Caki2 (cell line): Measurements from ENCODE around the gene ARPC4. TPM values are rescaled to one million over a fixed set of nuclear protein-coding genes. Genes with fewer than 3 reads are reported as not detected.

Source experiments
- DNase-seq: peaks from one replicate; pipeline ENCODE4 v3.0.0-alpha.2; 2015; ENCODE audit warnings: low read depth
- in situ Hi-C: cut with HindIII; loops from 2 replicates; pipeline ENCODE4 v1.10.0; 2016; ENCODE audit warnings: low sequenced_read_pairs, low pct_unique_long_range_greater_than_20kb, mixed read lengths
- total RNA-seq: library from RNA; depleted of rRNA; stranded (reverse); fragments of >200 nt; shearing (Covaris generic); gene quantifications from 2 replicates; pipeline ENCODE4 v1.2.3, GENCODE V29; 2014; ENCODE audit warnings: low replicate concordance

ARPC4 gene
- total RNA-seq, 1 experiment from 2014 or later: 238 TPM

DNA sequence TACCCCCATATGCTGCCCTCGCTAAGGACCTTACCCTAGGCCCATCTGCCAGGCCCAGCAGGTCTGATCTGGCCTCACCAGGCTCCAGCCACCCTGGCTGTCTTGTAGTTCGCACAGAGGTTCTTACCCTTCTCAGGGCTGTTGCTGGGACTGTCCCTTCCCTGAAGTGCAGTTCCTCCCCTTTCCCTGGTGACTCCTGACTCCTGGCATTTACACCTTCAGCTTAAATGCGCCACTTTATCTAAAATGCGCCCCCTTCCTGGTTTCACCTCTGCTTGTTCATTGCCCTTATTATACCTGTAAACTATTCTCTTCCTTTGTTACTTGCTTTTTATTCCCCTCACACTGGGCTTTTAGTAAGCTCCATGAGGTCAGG is 16.3 kb downstream of the ARPC4 start:
- no peak for DNase-seq
- in situ Hi-C loops: no loop called here

DNA sequence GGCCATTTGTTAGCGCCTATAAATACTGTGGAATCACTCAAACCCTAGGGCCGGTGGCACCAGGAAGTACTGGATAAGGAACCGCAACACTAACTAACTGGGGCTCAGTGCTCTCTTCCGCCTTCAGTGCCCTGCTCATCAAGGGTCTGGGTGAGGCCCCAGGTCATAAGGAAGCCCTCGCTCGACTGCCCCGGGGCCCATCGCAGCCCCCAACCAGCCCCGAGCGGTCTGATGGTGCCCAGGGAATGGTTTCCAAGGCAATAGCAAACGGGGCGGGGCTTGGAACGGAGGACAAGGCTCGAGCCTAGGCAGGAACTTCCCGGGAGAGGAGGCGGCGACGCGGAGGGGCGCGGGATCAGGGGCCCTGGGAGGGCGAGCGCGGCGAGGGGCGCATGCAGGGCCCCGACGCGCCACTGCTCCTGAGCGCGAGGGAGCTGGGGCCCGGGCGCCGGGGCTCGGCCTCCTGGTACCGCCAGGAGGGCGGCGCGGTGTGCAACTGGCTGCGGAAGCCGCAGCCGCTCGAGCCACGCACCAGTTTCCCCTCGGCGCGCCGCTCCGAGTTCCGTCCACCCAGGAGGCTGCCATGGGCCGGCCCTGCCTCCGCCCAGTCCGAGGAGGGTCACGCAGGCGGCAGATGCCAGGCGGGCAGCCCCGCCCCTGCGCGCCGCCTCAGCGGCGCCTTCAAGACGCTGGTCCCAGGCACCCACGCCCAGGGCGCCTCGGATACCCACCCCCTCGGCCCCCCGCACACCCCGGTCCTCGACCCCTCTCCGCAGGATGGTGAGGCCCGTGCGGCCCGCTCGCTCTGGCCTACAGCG is 16.9 kb downstream of the ARPC4 start, which contains the start of gene TTLL3:
Gene TTLL3 (plus strand): TSS at position 648 of the 818 bp plus-strand sequence. CDS start 400 bp downstream, outside the sequence.
- DNase-seq: peak; percentile 67

DNA sequence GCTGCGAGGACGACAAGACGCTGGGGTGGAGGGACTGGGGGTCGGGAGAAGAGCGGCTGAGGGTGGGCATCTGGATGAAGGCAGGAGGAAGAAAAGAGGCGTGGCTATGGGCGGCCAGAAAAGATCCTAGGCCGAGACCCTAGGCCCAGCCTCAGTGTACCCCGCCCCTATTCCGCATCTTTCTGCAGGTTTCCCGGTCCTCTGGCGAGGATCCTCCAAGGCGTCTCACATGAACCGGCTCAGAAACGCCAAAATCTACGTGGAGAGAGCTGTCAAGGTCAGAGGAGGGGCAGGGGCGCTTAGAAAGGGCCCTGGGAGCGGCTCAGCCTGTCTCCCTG is 17.5 kb downstream of the ARPC4 start:
- no peak for DNase-seq
- in situ Hi-C loops: no loop called here

More for the DNA sequence above, 16.9 kb downstream of the ARPC4 start, which contains the start of gene TTLL3:
- in situ Hi-C loops: no loop called here

DNA sequence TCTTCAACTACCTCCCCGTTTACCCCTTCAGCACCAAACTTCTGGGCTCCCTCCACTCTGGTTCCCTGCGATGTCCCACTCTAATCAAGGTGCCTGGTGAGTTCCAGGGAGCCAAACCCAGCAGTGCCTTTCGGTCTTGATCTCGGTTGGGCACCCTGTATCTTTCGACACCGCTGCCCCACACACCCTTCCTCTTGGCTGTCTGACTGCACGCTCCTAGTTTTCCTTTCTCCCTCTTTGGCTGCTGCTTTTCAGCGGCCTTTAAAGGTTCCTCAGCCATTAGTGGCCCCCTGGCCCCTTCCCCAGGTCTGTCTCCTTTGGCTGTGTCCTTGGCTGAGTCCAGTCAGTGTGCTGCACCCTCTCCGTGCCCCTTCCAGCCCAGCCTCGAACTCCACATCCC is 18.0 kb downstream of the ARPC4 start:
- no peak for DNase-seq
- in situ Hi-C loops: no loop called here

DNA sequence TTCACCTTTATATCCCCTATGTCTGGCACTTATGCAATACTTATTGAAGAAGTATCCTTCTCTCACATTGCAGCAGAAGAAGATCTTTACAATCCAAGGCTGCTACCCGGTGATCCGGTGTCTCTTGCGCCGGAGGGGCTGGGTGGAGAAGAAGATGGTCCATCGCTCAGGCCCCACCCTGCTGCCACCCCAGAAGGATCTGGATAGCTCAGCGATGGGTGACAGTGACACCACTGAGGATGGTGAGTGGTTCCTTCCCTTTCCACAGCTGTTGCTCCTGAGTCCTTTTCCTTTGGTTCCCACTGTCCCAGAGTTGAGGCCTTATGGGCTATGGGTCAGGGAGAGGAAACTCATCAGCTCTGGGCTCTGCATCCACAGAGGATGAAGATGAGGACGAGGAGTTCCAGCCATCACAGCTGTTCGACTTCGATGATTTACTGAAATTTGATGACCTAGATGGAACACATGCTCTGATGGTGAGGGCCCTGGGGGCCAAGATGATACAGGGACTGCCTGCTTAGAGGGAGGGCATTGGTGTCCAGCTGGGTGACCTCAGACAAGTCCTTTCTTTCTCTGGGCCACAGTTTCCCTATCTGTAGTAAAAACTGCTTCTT is 20.1 kb downstream of the ARPC4 start:
- no peak for DNase-seq
- in situ Hi-C loops: no loop called here

DNA sequence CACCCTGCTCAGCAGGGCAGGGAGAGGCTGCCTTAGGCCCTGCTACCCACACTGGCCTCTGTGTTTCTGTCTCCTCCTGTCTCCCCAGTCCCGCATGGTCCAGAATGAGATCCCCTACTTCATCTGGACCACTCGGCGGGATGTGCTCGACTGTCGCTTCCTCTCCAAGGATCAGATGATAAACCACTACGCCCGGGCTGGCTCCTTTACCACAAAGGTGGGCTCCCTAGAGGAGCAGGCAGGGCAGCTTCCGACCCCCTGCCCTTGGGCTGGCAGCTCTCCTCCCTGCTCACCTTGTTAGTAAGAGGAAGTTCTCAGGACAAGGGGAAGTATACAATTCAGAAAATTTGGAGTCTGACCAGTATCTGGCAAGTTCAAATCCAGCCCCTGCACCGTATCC is 23.1 kb downstream of the ARPC4 start:
- no peak for DNase-seq
- in situ Hi-C loops: no loop called here

DNA sequence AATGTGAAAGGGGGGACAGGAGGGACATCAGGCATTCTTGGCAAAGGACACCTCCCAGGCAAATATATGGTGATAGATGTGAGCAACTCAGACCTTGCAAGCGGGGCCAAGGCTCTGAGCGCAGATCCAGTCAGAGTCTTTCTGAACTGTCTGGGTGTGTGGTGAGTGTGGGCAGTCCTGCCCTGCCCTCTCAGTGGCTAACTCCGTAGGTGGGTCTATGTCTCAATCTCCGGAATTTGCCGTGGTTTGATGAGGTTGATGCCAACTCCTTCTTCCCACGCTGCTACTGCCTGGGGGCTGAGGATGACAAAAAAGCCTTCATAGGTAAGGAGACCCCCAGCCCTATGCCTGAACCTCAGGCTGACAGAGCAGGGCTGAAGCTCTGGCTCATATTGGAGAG is 24.6 kb downstream of the ARPC4 start:
- in situ Hi-C loops: no loop called here
- no peak for DNase-seq

DNA sequence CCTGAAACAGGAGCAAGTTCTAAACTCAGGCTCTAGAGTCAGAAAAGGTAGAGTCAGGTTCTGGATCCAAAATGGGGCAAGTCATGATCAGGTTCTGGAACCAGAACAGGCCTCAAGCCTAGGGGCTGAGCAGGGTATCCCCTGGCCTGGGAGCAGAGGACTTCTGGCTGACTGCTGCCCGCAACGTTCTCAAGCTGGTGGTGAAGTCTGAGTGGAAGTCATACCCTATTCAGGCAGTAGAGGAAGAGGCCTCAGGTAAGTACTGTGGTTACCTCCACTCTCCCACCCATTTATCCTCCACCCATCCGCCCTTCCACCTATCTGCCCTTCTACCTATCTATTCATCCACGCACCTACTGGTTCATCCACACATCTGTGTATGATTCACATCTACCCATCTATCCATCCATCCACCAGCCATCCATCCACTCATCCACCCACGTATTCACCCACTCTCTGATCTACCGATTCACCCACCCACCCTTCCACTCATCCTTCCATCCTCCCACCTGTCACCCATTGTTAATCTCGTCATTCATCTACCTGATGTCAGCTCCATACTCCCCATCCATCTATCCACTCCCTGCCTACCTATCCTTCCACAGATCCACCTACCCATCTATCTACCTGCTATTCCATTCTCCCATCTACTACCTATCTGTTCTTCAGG is 25.9 kb downstream of the ARPC4 start:
- in situ Hi-C loops: no loop called here

DNA sequence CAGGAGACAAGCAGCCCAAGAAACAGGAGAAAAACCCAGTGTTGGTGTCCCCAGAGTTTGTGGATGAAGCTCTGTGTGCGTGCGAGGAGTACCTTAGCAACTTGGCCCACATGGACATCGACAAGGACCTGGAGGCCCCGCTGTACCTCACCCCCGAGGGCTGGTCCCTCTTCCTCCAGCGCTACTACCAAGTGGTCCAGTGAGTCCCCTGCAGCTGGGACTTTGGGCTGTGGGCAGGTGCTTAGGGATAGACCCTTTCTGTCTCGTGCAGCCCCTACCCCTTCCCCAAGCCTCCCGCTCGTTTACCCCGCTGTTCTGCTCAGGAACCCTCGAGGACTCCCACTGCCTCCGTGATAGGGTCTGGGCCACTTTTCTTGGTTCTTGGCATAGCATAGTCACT is 27.7 kb downstream of the ARPC4 start:
- DNase-seq: no peak
- in situ Hi-C loops: no loop called here

More for the DNA sequence above, 25.9 kb downstream of the ARPC4 start:
- DNase-seq: no peak

DNA sequence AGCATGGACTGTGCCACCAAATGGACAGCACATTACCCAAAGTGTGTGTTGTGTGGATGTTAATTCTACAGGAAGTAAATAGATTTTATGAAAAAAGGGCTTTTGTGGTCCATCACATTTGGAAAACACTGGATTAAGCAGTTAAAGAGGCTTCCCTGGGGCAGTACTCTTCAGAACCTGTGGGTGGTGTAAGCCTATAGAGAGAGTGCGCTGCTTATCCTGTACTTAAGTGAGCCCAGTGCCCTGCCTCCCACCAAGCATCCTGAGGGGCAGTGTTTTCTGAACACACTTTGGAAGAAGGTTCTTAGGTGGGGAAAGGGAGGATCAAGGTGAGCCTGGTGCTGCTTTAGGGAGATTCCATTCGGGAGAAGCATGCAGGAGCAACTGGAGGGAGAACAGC is 28.1 kb downstream of the ARPC4 start:
- no peak for DNase-seq

DNA sequence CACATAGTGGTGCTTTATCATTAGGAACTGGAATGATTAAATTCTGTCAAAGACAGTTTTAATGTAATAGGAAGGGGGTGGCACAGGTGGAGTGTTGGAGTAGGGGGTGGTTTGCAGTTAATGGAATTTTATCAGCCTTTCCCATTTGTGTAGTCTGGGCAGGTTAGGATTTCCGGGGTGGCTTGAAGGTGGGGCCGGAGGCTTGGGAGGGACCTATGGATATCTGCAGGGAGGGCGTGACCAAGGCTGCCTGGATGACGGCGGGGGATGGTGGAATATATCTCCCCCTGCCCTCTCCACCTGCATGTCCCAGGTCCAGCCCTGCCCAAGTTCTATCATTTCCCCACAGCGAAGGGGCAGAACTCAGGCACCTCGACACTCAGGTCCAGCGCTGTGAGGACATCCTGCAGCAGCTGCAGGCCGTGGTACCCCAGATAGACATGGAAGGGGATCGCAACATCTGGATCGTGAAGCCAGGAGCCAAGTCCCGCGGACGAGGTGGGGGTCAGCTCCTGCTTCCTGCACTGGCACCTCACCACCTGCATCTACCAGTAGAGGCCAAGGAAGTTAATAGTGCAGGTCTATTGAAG is 32.7 kb downstream of the ARPC4 start:
- in situ Hi-C loops: no loop called here
- DNase-seq: no peak

More for the DNA sequence above, 28.1 kb downstream of the ARPC4 start:
- in situ Hi-C loops: no loop called here

DNA sequence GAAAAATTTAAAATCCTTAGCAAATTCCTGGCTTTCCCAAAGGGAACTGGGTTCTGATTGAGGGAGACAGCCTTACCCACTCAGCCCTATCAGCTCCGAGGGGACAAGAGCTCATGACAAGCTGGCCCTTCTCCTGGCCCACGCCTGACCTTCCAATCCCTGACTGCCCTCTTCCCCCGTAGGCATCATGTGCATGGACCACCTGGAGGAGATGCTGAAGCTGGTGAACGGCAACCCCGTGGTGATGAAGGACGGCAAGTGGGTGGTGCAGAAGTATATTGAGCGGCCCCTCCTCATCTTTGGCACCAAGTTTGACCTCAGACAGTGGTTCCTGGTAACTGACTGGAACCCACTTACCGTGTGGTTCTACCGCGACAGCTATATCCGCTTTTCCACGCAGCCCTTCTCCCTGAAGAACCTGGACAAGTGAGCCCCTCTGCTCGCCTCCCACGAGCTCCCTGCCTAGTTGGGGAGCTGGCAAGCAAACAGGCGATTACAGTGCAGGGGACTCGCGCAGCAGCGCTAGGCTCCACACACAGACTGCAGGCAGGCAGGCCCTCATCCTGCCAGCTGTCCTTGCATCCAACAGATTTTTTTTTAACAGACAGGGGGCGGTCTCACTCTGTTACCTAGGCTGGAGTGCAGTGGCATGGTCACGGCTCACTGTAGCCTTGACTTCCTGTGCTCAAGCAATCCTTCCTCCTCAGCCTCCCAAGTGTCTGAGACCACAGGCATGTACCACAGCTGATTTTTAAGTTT is 34.1 kb downstream of the ARPC4 start:
- in situ Hi-C loops: no loop called here
- DNase-seq: no peak

DNA sequence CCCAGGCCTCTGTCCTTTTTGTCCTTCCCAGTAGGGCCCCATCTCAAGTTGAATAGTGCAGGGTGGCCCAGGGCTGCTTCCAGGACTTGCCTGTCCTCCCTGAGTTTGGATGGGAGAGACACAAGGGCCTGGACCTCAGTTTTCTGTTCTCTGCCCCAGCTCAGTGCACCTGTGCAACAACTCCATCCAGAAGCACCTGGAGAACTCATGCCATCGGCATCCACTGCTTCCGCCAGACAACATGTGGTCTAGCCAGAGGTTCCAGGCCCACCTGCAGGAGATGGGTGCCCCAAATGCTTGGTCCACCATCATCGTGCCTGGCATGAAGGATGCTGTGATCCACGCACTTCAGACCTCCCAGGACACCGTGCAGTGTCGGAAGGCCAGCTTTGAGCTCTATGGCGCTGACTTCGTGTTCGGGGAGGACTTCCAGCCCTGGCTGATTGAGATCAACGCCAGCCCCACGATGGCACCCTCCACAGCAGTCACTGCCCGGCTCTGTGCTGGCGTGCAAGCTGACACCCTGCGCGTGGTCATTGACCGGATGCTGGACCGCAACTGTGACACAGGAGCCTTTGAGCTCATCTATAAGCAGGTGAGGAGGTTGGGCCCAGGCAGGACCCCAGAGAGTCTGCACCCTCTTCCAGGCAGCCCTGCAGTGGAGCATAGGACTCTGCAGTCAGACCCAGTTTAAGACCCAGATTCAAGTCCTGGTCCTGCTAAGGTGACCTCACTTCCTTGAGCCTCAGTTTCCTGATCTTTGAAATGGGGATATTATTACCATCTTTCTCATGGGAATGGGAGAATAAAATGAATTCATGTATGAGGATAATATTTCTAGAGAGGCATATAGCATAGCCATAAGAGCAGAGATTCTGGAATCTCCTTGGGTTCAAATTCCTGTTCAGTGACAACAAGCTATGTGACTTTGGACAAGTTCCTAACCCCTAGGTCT is 36.2 kb downstream of the ARPC4 start:
- in situ Hi-C loops: no loop called here
- DNase-seq: no peak

DNA sequence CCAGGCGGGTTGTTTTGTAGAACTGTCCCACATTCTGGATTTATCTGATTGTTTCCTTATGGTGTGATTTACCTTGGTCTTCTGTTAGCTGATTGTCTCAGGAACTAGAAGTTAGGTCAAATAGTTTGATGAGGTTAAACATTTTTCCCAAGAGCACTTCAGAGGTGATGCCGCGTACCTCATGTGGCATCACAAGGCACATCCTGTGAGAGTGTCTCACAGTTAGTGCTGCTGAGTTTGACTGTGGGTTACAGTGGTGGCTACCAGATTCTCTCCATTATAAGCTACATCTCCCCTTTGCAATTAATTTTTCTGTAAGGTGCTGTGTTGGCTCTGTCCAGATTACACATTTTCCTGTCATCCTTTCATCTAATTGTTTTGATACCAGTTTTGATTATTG is 38.4 kb downstream of the ARPC4 start:
- no peak for DNase-seq

DNA sequence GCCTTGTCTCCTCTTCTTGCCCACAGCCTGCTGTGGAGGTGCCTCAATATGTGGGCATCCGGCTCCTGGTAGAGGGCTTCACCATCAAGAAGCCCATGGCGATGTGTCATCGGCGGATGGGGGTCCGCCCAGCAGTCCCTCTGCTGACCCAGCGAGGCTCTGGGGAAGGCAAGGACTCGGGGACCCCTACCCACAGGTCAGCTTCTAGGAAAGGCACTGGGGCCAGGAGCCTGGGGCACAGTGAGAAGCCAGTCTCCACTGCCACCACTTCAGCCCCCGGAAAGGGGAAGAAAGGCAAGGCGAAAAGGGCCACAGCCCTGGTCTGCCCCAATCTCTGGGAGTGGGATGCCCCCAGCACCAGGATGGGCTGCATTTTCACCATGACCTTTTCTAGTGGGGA is 40.2 kb downstream of the ARPC4 start:
- no peak for DNase-seq
- in situ Hi-C loops: no loop called here

More for the DNA sequence above, 38.4 kb downstream of the ARPC4 start:
- in situ Hi-C loops: no loop called here

DNA sequence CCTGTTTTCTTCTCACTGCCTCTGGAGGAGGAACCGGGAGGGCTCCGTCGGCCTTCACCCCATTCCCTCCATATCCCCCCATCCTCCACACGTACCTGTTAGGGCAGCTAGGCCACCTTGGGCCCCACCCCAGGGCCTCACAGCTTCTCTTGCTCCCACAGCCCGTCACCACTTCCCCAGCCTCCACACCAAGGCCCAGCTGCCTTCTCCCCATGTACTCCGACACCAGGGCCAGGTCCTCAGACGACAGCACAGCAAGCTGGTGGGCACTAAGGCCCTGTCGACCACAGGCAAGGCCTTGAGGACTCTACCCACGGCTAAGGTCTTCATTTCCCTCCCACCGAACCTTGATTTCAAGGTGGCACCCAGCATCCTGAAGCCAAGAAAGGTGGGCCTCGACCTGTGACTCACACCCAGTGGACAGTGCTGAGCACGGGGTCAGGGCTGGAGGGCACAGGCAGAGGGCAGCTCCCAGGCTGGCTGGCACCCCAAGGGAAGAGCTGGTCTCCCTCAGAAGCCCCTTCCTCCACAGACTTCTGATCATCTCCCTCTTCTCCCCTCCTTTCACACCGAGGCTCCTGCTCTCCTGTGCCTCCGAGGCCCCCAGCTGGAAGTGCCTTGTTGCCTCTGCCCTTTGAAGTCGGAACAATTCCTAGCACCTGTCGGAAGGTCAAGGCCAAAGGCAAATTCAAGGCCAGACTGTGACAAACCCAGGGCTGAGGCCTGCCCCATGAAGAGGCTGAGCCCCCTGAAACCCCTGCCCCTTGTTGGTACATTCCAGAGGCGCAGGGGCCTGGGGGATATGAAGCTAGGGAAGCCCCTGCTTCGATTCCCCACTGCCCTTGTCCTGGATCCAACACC is 41.9 kb downstream of the ARPC4 start:
- DNase-seq: no peak
- in situ Hi-C loops: no loop called here
